HCT116 (cell line): Measurements from ENCODE around the gene OBSCN. TPM values are rescaled to one million over a fixed set of nuclear protein-coding genes. Genes with fewer than 3 reads are reported as not detected.

Experiments
- ATAC-seq: fragments of 200-7000 bp; cut with Tn5 transposase; 2 replicates; pipeline ENCODE4 v1.9.1; 2020; ENCODE audit warnings: mild to moderate bottlenecking, moderate library complexity
- BruUV-seq: library from RNA; stranded (reverse); fragments of 400-500 nt; replicated peaks from 2 replicates; lab custom pipeline; 2021; lab: Mats Ljungman, UMichigan
- CTCF ChIA-PET: fragments of 300-600 bp; sonication (Branson Sonifier 250); formaldehyde crosslinking; loops from one replicate; lab custom pipeline; 2021; ENCODE audit warnings: antibody characterized with exemption; lab: Charles Lee
- POLR2A ChIA-PET: fragments of 300-600, 350-600 bp; sonication (Branson Sonifier 250); formaldehyde crosslinking; loops from one replicate; lab custom pipeline; 2021; ENCODE audit warnings: antibody characterized with exemption; lab: Charles Lee
- RAD21 ChIA-PET, 2 experiments: fragments of 300-600 bp; sonication (Branson Sonifier 250); formaldehyde crosslinking; loops; one replicate each; lab custom pipeline; 2023; ENCODE audit warnings: low total read pairs in 2 of 2; ENCODE audit not compliant: uncharacterized antibody in 2 of 2, unreplicated experiment in 2 of 2, low non-redundant PET in 1 of 2; lab: Charles Lee
- DNase-seq: peaks from one replicate; pipeline ENCODE4 v3.0.0-alpha.2; 2010; ENCODE audit warnings: low read depth, low spot score
- H2AFZ ChIP-seq: fragments of 200-600 bp; shearing (Covaris generic), sonication (generic); 2 replicates; pipeline ENCODE4 v1.6.1; 2017; ENCODE audit warnings: low read depth, mixed run types, mixed read lengths, antibody characterized with exemption, low read length; ENCODE audit not compliant: poor library complexity, severe bottlenecking
- H3K27ac ChIP-seq: 2 replicates; pipeline ENCODE4 v1.5.1; 2012; ENCODE audit warnings: low read depth, low read length
- H3K27me3 ChIP-seq: fragments of 200-600 bp; sonication (generic); 2 replicates; pipeline ENCODE4 v1.6.1; 2016; ENCODE audit warnings: mixed run types, low read length, mixed read lengths; ENCODE audit not compliant: insufficient read depth
- H3K36me3 ChIP-seq, 2 experiments: fragments of 200-500 bp in 1 of 2; fragments of 200-600 bp in 1 of 2; sonication (Bioruptor generic) in 1 of 2; sonication (generic) in 1 of 2; 2 replicates each; pipeline versions ENCODE4 v1.5.1 to v1.6.1; 2014 to 2016; ENCODE audit warnings: low read length in 2 of 2, inconsistent platforms in 1 of 2, mixed read lengths in 1 of 2, mixed run types in 1 of 2; ENCODE audit not compliant: insufficient read depth in 2 of 2, control insufficient read depth in 1 of 2
- H3K4me1 ChIP-seq, 2 experiments: fragments of 200-600 bp in 1 of 2; sonication (generic) in 1 of 2; 2 replicates each; pipeline versions ENCODE4 v1.5.1 to v1.6.1; 2012 to 2017; ENCODE audit warnings: low read length in 2 of 2, inconsistent platforms in 1 of 2, mild to moderate bottlenecking in 1 of 2, mixed read lengths in 1 of 2, mixed run types in 1 of 2, moderate library complexity in 1 of 2; ENCODE audit not compliant: insufficient read depth in 2 of 2, control insufficient read depth in 1 of 2
- H3K4me2 ChIP-seq: fragments of 200-600 bp; sonication (generic); 2 replicates; pipeline ENCODE4 v1.6.1; 2017; ENCODE audit warnings: mixed run types, low read length, mixed read lengths
- H3K4me3 ChIP-seq, 2 experiments: fragments of 200-600 bp in 1 of 2; sonication (generic) in 1 of 2; replicated peaks in 1 of 2; 2 replicates each; pipeline ENCODE4 v1.5.1; 2011 to 2016; ENCODE audit warnings: low read length in 2 of 2, control low read depth in 1 of 2, low read depth in 1 of 2, mild to moderate bottlenecking in 1 of 2, mixed read lengths in 1 of 2, mixed run types in 1 of 2
- H3K79me2 ChIP-seq: fragments of 200-600 bp; sonication (generic); 2 replicates; pipeline ENCODE4 v1.6.1; 2017; ENCODE audit warnings: mild to moderate bottlenecking, mixed run types, low read length, moderate library complexity, mixed read lengths; ENCODE audit not compliant: insufficient read depth
- H3K9ac ChIP-seq: fragments of 200-600 bp; sonication (generic); 2 replicates; pipeline ENCODE4 v1.6.1; 2016; ENCODE audit warnings: low read length, mixed read lengths
- H3K9me2 ChIP-seq: fragments of 200-600 bp; sonication (generic), shearing (Covaris generic); 2 replicates; pipeline ENCODE4 v1.6.1; 2017; ENCODE audit warnings: mixed run types, mild to moderate bottlenecking, moderate library complexity; ENCODE audit not compliant: insufficient read depth
- H3K9me3 ChIP-seq, 2 experiments: fragments of 200-500 bp in 1 of 2; fragments of 200-600 bp in 1 of 2; sonication (Bioruptor generic) in 1 of 2; sonication (generic) in 1 of 2; 2 replicates each; pipeline ENCODE4 v1.6.1; 2014 to 2017; ENCODE audit warnings: low read length in 2 of 2, mixed read lengths in 2 of 2, inconsistent platforms in 1 of 2, low read depth in 1 of 2, mild to moderate bottlenecking in 1 of 2, mixed run types in 1 of 2, moderate library complexity in 1 of 2; ENCODE audit not compliant: control insufficient read depth in 1 of 2, insufficient read depth in 1 of 2
- H4K20me1 ChIP-seq: fragments of 200-600 bp; sonication (generic), shearing (Covaris generic); 2 replicates; pipeline ENCODE4 v1.6.1; 2017; ENCODE audit warnings: mixed run types, mild to moderate bottlenecking, moderate library complexity; ENCODE audit not compliant: insufficient read depth
- ATF3 ChIP-seq: IDR thresholded peaks from 2 replicates; pipeline ENCODE4 v1.6.1; 2012
- CTCF ChIP-seq, 3 experiments: fragments of 200-600 bp in 1 of 3; sonication (generic) in 1 of 3; IDR thresholded peaks in 2 of 3; conservative IDR thresholded peaks in 1 of 3; 2 replicates each; pipeline ENCODE4 v1.5.1; 2012 to 2017; ENCODE audit warnings: low read depth in 2 of 3, low read length in 2 of 3, antibody characterized with exemption in 1 of 3, borderline replicate concordance in 1 of 3, control low read depth in 1 of 3, mild to moderate bottlenecking in 1 of 3, mixed read lengths in 1 of 3, mixed run types in 1 of 3, moderate library complexity in 1 of 3; ENCODE audit not compliant: insufficient read depth in 1 of 3
- EGR1 ChIP-seq: IDR thresholded peaks from 2 replicates; pipeline ENCODE4 v1.6.1; 2012; ENCODE audit warnings: low read depth
- ELF1 ChIP-seq: IDR thresholded peaks from 2 replicates; pipeline ENCODE4 v1.6.1; 2012; ENCODE audit warnings: low read depth, borderline replicate concordance
- EZH2phosphoT487 ChIP-seq: fragments of 200-600 bp; IDR thresholded peaks from 2 replicates; pipeline ENCODE4 v1.6.1; 2018; ENCODE audit warnings: antibody characterized with exemption, borderline replicate concordance
- FOSL1 ChIP-seq: IDR thresholded peaks from 2 replicates; pipeline ENCODE4 v1.6.1; 2012; ENCODE audit warnings: low read depth
- MAX ChIP-seq: IDR thresholded peaks from 2 replicates; pipeline ENCODE4 v1.6.1; 2012
- POLR2A ChIP-seq: IDR thresholded peaks from 2 replicates; pipeline ENCODE4 v1.7.0; 2011; ENCODE audit warnings: borderline replicate concordance; ENCODE audit not compliant: insufficient read depth, insufficient read length; ENCODE audit errors: extremely low read depth
- POLR2AphosphoS5 ChIP-seq: IDR thresholded peaks from 2 replicates; pipeline ENCODE4 v1.6.1; 2011; ENCODE audit warnings: mild to moderate bottlenecking, low read depth, low read length, moderate library complexity
- TCF7L2 ChIP-seq: IDR thresholded peaks from 2 replicates; pipeline ENCODE4 v1.7.0; 2011; ENCODE audit warnings: borderline replicate concordance, inconsistent platforms; ENCODE audit not compliant: insufficient read depth, insufficient read length; ENCODE audit errors: extremely low read depth
- YY1 ChIP-seq: IDR thresholded peaks from 2 replicates; pipeline ENCODE4 v1.6.1; 2011; ENCODE audit warnings: low read length, low read depth, moderate library complexity, mild to moderate bottlenecking; ENCODE audit not compliant: insufficient replicate concordance; ENCODE audit errors: extremely low read depth
- ZBTB33 ChIP-seq: IDR thresholded peaks from 2 replicates; pipeline ENCODE4 v1.6.1; 2011; ENCODE audit warnings: mild to moderate bottlenecking, low read length, moderate library complexity; ENCODE audit not compliant: insufficient replicate concordance; ENCODE audit errors: extremely low read depth
- ZNF274 ChIP-seq: fragments of 200-500 bp; sonication (Bioruptor generic); IDR thresholded peaks from 2 replicates; pipeline ENCODE4 v1.6.1; 2014; ENCODE audit warnings: mild to moderate bottlenecking, low read depth, low read length, inconsistent platforms
- intact Hi-C: fragments of 100-400 bp; cut with micrococcal nuclease; formaldehyde crosslinking; loops from 2 replicates; pipeline ENCODE4 v1.10.0; 2022
- total RNA-seq: library from RNA; stranded (reverse); gene quantifications from one replicate; pipeline ENCODE4 v1.2.1, GENCODE V29; 2021; ENCODE audit not compliant: unreplicated experiment

Gene OBSCN
- total RNA-seq, 1 experiment from 2014 or later = 16.6 TPM

DNA sequence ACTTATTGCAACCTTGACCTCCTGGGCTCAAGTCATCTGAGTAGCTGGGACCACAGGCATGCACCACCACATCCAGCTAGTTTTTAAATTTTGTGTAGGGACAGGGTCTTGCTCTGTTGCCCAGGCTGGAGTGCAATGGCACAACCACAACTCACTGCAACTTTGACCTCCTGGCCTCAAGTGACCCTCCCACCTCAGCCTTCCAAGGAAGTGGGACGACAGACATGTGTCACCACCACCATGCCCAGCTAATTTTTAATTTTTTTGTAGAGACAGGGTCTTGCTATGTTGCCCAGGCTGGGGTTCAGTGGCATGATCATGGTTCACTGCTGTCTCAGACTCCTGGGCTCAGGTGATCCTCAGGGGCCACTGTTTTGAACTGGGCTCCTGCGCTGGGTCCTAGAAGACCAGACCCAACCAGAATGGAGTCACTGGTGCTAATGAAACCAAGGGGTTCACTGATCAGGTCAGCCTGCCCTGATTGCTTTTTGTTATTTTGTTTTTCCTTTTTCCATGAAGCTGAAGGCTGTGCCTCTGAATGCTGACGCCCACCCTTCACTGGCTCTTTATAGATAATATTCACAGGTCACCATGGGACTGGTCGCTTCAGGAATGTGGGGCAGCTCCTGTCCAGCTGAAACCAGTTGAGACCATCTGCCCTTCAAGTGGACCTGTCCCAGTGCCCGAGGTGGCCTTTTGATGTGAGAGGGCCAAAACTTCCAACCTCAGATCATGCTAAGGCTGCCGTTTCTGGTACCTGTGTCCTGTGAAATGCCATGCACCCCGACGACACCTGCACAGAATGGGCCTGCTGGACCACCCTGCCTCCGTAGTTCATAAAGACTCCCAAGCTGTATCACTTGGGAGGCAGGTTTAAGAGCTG is 203.9 kb downstream of the OBSCN start (continued):
- no peak for TF ChIP-seq FOSL1

DNA sequence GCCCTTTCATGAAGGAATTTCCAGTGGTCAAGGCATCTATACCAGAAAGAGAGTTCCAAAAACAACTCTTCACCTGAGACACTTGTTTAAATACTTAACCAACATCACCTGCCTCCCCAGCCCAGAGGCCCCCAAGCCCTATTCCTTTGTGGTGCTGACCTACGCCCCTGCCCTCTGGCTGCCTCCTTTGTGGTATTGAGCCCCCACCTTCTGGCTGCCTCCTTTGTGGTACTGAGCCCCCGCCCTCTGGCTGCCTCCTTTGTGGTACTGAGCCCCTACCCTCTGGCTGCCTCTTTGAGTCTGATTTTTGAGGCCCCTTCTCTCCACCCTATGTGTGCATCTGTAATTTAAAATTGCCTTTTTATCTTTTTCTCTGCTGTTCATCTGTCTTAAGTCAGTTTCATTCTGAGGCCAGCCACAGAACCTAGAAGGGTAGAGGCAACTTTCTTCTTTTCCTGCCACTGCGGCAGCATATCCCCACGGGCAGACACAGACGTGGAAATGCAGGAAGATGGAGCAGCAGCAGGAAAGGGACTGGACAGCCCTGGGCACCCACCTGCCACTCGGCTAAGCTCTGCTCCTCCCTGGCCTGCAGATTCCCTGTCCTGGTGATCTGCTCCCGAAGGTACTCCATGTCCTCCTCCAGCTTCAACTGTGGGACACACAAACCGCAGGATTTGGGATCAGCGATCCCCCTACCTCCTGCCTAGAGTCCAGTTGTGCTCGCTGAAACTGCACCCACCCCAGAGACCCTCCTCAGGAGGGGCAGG is 205.6 kb downstream of the OBSCN start:
- no peaks in the 10 kb centered on the region for H3K36me3 ChIP-seq
- no peak overlapping the region for H3K4me2 ChIP-seq
- H3K9ac ChIP-seq = no peak overlapping the region
- H2AFZ ChIP-seq = no peak overlapping the region
- RAD21 ChIA-PET = no interaction called here
- H3K4me3 ChIP-seq = no peak overlapping the region
- intact Hi-C loops = no loop called here
- H3K79me2 ChIP-seq = no peaks in the 10 kb centered on the region
- H4K20me1 ChIP-seq = no peaks in the 10 kb centered on the region
- no TSS peak for BruUV-seq
- H3K9me2 ChIP-seq = no peaks in the 10 kb centered on the region
- peaks cover 9 to 15% of the 10 kb centered on the region in 2 experiments; a peak in 3 of 4 replicates for H3K4me1 ChIP-seq
- H3K27me3 ChIP-seq = no peaks in the 10 kb centered on the region
- ATAC-seq (no peak), DNase-seq (no peak)
- POLR2A ChIA-PET = interaction anchor here (1.7 kb wide), 1 partner anchor 45 kb away, joined by 10 read pairs; a partner anchor contains a TSS
- H3K27ac ChIP-seq = no peak overlapping the region
- CTCF ChIA-PET = no interaction called here
- no peaks in the 10 kb centered on the region for H3K9me3 ChIP-seq
- no peak for TF ChIP-seq EZH2phosphoT487
- no peak for TF ChIP-seq TCF7L2
- no peak for TF ChIP-seq EGR1
- TF ChIP-seq ELF1 = no peak
- no peak for TF ChIP-seq POLR2A
- no peak for TF ChIP-seq POLR2AphosphoS5
- no peak for TF ChIP-seq ZBTB33
- no peak for TF ChIP-seq MAX
- no peak for TF ChIP-seq ATF3
- no peak for TF ChIP-seq CTCF (IDR thresholded peaks at IDR 0.05 in 2 of 3, conservative IDR thresholded peaks at IDR 0.05 in 1 of 3; ENCODE audit: borderline replicate concordance in 1 of 3, insufficient read depth in 1 of 3, low read depth in 2 of 3, low read length in 2 of 3)
- TF ChIP-seq YY1 = no peak
- TF ChIP-seq ZNF274 = no peak
